DND-41 (cell line): Measurements from ENCODE around the gene TBC1D5.

Experiments
- EZH2 ChIP-seq: IDR thresholded peaks from 3 replicates; pipeline ENCODE4 v1.6.1; 2012; ENCODE audit warnings: borderline replicate concordance, low read depth, mild to moderate bottlenecking, moderate library complexity, low read length, inconsistent platforms; ENCODE audit not compliant: severe bottlenecking
- TF ChIP-seq, protein P1 (sequence below): IDR thresholded peaks from 2 replicates; pipeline ENCODE4 v1.5.1; 2012; ENCODE audit warnings: borderline replicate concordance, low read length, moderate library complexity, mild to moderate bottlenecking; ENCODE audit not compliant: poor library complexity, severe bottlenecking; ENCODE audit errors: extremely low read depth

GRCh38 chr3:17116007-17116600 is 626.3 kb downstream of the TBC1D5 start:
- TF ChIP-seq, protein P1, sequence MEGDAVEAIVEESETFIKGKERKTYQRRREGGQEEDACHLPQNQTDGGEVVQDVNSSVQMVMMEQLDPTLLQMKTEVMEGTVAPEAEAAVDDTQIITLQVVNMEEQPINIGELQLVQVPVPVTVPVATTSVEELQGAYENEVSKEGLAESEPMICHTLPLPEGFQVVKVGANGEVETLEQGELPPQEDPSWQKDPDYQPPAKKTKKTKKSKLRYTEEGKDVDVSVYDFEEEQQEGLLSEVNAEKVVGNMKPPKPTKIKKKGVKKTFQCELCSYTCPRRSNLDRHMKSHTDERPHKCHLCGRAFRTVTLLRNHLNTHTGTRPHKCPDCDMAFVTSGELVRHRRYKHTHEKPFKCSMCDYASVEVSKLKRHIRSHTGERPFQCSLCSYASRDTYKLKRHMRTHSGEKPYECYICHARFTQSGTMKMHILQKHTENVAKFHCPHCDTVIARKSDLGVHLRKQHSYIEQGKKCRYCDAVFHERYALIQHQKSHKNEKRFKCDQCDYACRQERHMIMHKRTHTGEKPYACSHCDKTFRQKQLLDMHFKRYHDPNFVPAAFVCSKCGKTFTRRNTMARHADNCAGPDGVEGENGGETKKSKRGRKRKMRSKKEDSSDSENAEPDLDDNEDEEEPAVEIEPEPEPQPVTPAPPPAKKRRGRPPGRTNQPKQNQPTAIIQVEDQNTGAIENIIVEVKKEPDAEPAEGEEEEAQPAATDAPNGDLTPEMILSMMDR = no peak
- TF ChIP-seq EZH2 = no peak
